Measurements from ENCODE around the gene STXBP3. TPM values are rescaled to one million over a fixed set of nuclear protein-coding genes. Genes with fewer than 3 reads are reported as not detected.

The STXBP3 gene
- total and polyA plus RNA-seq, 2 of the 4 experiments (the other 2 are of a cell fraction) = 19.1 to 19.7 TPM

- Histone ChIP-seq H3K4ac (ENCODE audit: low read depth, low read length) (no peak overlapping the region), H3K4me2 (ENCODE audit: low read depth, low read length) (peak overlapping the region; percentile 48; the same call in 1 of the 2 replicates), H2BK5ac (ENCODE audit: low read depth, low read length, poor library complexity, severe bottlenecking) (no peak overlapping the region), H3K9me1 (ENCODE audit: insufficient read depth, low read length) (0 out of 2 replicates have a peak, but pooled peaks cover 6% of the 10 kb centered on the region), H3K4me1 (ENCODE audit: control insufficient read depth, insufficient read depth, low read length) (peaks cover 25% of the 10 kb centered on the region), H3K27ac (ENCODE audit: insufficient read depth, low read length) (no peak overlapping the region), H4K20me1 (ENCODE audit: insufficient read depth, low read length) (no peaks in the 10 kb centered on the region), H3K27me3 (ENCODE audit: control insufficient read depth, insufficient read depth, low read length) (no peaks in the 10 kb centered on the region), H2BK15ac (ENCODE audit: low read depth, low read length) (no peak overlapping the region), H2AK5ac (ENCODE audit: low read depth, low read length) (no peak overlapping the region), H3K56ac (ENCODE audit: extremely low read depth, insufficient read depth, low read length) (no peak overlapping the region), H3K18ac (ENCODE audit: low read depth, low read length) (no peak overlapping the region), H2AK9ac (replicated peaks; ENCODE audit: low read depth, low read length, poor library complexity) (no peak overlapping the region), H3K23ac (ENCODE audit: low read depth, low read length) (no peak overlapping the region), H2BK20ac (ENCODE audit: low read depth, low read length) (no peak overlapping the region), H3K14ac (replicated peaks; ENCODE audit: low read depth, low read length) (no peak overlapping the region), H2AFZ (replicated peaks; ENCODE audit: low read length, poor library complexity) (no peak overlapping the region), H2BK120ac (ENCODE audit: low read depth, low read length) (no peak overlapping the region), H4K91ac (ENCODE audit: insufficient read depth, low read depth, low read length) (no peak overlapping the region), H3K36me3 (ENCODE audit: control insufficient read depth, insufficient read depth, low read length) (no peaks in the 10 kb centered on the region), H4K5ac (ENCODE audit: low read depth, low read length) (no peak overlapping the region), H3K9ac (ENCODE audit: low read depth, low read length) (no peak overlapping the region), H4K8ac (ENCODE audit: low read depth in 2 of 2, low read length in 2 of 2) (no peak overlapping the region), H3K79me1 (ENCODE audit: low read depth in 1 of 2, low read length in 2 of 2) (no peaks in the 10 kb centered on the region; a peak in 1 of 4 replicates), H3K9me3 (ENCODE audit: control insufficient read depth, insufficient read depth, low read length) (no peaks in the 10 kb centered on the region), H3K4me3 (ENCODE audit: insufficient read depth, low read depth, low read length) (no peak overlapping the region)
- no TSS peak for BruUV-seq (replicated peaks)
- ChIA-PET CTCF (interaction anchor here (1.3 kb wide), 1 partner anchor 12 kb away, joined by 3 read pairs; no protein-coding TSS in a partner anchor), POLR2A (ENCODE audit: unreplicated experiment) (no interaction called here)
- DNase-seq (peak; percentile 60), ATAC-seq (ENCODE audit: low read depth) (peak; percentile 52)
- intact Hi-C loops (cut with micrococcal nuclease) = no loop called here
- no CpG with 5 or more reads among the region's 2 CpGs for WGBS, 2 experiments (ENCODE audit: extremely low coverage in 2 of 2, insufficient read length in 1 of 2)
- dilution Hi-C loops (cut with HindIII; ENCODE audit: low sequenced_read_pairs, unreplicated experiment) = no loop called here
- in situ Hi-C loops (cut with MboI; ENCODE audit: low sequenced_read_pairs) = no loop called here
- TF ChIP-seq POLR2A (IDR thresholded peaks at IDR 0.05; ENCODE audit: low read depth, low read length) (no peak), CEBPB (IDR thresholded peaks at IDR 0.05; ENCODE audit: low read depth, low read length) (no peak), SMC3 (IDR thresholded peaks at IDR 0.05; ENCODE audit: low read depth, low read length) (no peak), MAFK (IDR thresholded peaks at IDR 0.05; ENCODE audit: low read depth, low read length) (no peak)
Observed at GRCh38 chr1:108716437-108717230, 29.8 kb upstream of the STXBP3 start.

All from IMR-90 (cell line).